Mesenchymal stem cell (in vitro differentiated cells and primary cell): ENCODE data around the gene QSOX2.

Source experiments
- DNase-seq: peaks from one replicate; pipeline ENCODE4 v3.0.0-alpha.2; 2013
- H2AFZ ChIP-seq: one replicate; pipeline ENCODE4 v1.6.1; 2013; ENCODE audit warnings: low read depth, mild to moderate bottlenecking, control low read depth, inconsistent platforms, low read length, moderate library complexity
- H2AK5ac ChIP-seq: 2 replicates; pipeline ENCODE4 v1.6.1; 2013; ENCODE audit warnings: low read length, moderate library complexity, mild to moderate bottlenecking, inconsistent platforms; ENCODE audit not compliant: severe bottlenecking
- H2BK120ac ChIP-seq: one replicate; pipeline ENCODE4 v1.6.1; 2013; ENCODE audit warnings: low read depth, mild to moderate bottlenecking, inconsistent platforms, low read length, moderate library complexity
- H2BK12ac ChIP-seq, 2 experiments: one replicate each; pipeline ENCODE4 v1.6.1; 2013; ENCODE audit warnings: inconsistent platforms in 2 of 2, low read length in 2 of 2, mild to moderate bottlenecking in 2 of 2, moderate library complexity in 2 of 2, control low read depth in 1 of 2
- H2BK15ac ChIP-seq: one replicate; pipeline ENCODE4 v1.6.1; 2013; ENCODE audit warnings: mild to moderate bottlenecking, low read depth, inconsistent platforms; ENCODE audit not compliant: poor library complexity, severe bottlenecking
- H2BK5ac ChIP-seq: 2 replicates; pipeline ENCODE4 v1.6.1; 2013; ENCODE audit warnings: low read depth, mild to moderate bottlenecking, low read length, control low read depth, inconsistent platforms; ENCODE audit not compliant: poor library complexity, severe bottlenecking
- H3K14ac ChIP-seq, 2 experiments: one replicate each; pipeline ENCODE4 v1.6.1; 2013; ENCODE audit warnings: inconsistent platforms in 2 of 2, low read length in 2 of 2, control low read depth in 1 of 2, mild to moderate bottlenecking in 1 of 2, moderate library complexity in 1 of 2
- H3K18ac ChIP-seq, 2 experiments: one replicate each; pipeline ENCODE4 v1.6.1; 2013; ENCODE audit warnings: inconsistent platforms in 2 of 2, low read length in 2 of 2, control low read depth in 1 of 2, low read depth in 1 of 2, mild to moderate bottlenecking in 1 of 2
- H3K23ac ChIP-seq, 2 experiments: one replicate each; pipeline ENCODE4 v1.6.1; 2013; ENCODE audit warnings: inconsistent platforms in 2 of 2, low read length in 2 of 2, mild to moderate bottlenecking in 2 of 2, moderate library complexity in 2 of 2, control low read depth in 1 of 2
- H3K27ac ChIP-seq: 2 replicates; pipeline ENCODE4 v1.5.1; 2013; ENCODE audit warnings: mild to moderate bottlenecking, moderate library complexity, low read length, control low read depth, inconsistent platforms; ENCODE audit not compliant: poor library complexity, severe bottlenecking
- H3K27me3 ChIP-seq, 2 experiments: 2 replicates each; pipeline versions ENCODE4 v1.6.1 to v1.7.0; 2013; ENCODE audit warnings: low read length in 2 of 2, mild to moderate bottlenecking in 2 of 2, moderate library complexity in 2 of 2, control low read depth in 1 of 2, inconsistent platforms in 1 of 2; ENCODE audit not compliant: control insufficient read depth in 1 of 2, insufficient read depth in 1 of 2
- H3K36me3 ChIP-seq, 2 experiments: 2 replicates each; pipeline versions ENCODE4 v1.6.1 to v1.7.0; 2013; ENCODE audit warnings: low read length in 2 of 2, control low read depth in 1 of 2, inconsistent platforms in 1 of 2, low read depth in 1 of 2, mild to moderate bottlenecking in 1 of 2; ENCODE audit not compliant: insufficient read depth in 2 of 2, control insufficient read depth in 1 of 2
- H3K4ac ChIP-seq, 2 experiments: one replicate each; pipeline ENCODE4 v1.6.1; 2013; ENCODE audit warnings: inconsistent platforms in 2 of 2, low read length in 2 of 2, mild to moderate bottlenecking in 2 of 2, moderate library complexity in 2 of 2, control low read depth in 1 of 2, low read depth in 1 of 2
- H3K4me1 ChIP-seq: 2 replicates; pipeline ENCODE4 v1.6.1; 2013; ENCODE audit warnings: low read depth, low read length, control low read depth; ENCODE audit not compliant: control insufficient read depth, insufficient read depth
- H3K4me2 ChIP-seq: 2 replicates; pipeline ENCODE4 v1.6.1; 2013; ENCODE audit warnings: low read length, mild to moderate bottlenecking, inconsistent platforms; ENCODE audit not compliant: poor library complexity, severe bottlenecking
- H3K4me3 ChIP-seq, 2 experiments: 2 replicates each; pipeline versions ENCODE4 v1.5.1 to v1.7.0; 2013; ENCODE audit warnings: low read length in 2 of 2, mild to moderate bottlenecking in 2 of 2, control low read depth in 1 of 2, low read depth in 1 of 2; ENCODE audit not compliant: insufficient read depth in 1 of 2
- H3K79me1 ChIP-seq: replicated peaks from 2 replicates; pipeline ENCODE4 v1.6.1; 2013; ENCODE audit warnings: mild to moderate bottlenecking, control low read depth, low read length, inconsistent platforms; ENCODE audit not compliant: poor library complexity, severe bottlenecking
- H3K9ac ChIP-seq: 2 replicates; pipeline ENCODE4 v1.7.0; 2013; ENCODE audit warnings: mild to moderate bottlenecking, low read length, moderate library complexity
- H3K9me3 ChIP-seq: 2 replicates; pipeline ENCODE4 v1.7.0; 2013; ENCODE audit warnings: mild to moderate bottlenecking, low read length; ENCODE audit not compliant: control insufficient read depth
- H4K8ac ChIP-seq: one replicate; pipeline ENCODE4 v1.6.1; 2013; ENCODE audit warnings: inconsistent platforms, mild to moderate bottlenecking, low read length, moderate library complexity
- H4K91ac ChIP-seq: one replicate; pipeline ENCODE4 v1.6.1; 2013; ENCODE audit warnings: mild to moderate bottlenecking, low read length, inconsistent platforms
- WGBS: methylation state at CpG from one replicate; pipeline ENCODE4 v1.1.7; 2013; ENCODE audit warnings: mixed read lengths; 5-methylcytosine and 5-hydroxymethylcytosine counted together

Gene QSOX2

GRCh38 chr9:136275655-136276429, 30.2 kb upstream of the QSOX2 start:
- no peak overlapping the region for H3K27ac ChIP-seq
- no peak overlapping the region for H2BK15ac ChIP-seq
- H3K4me3 ChIP-seq = no peak overlapping the region
- no peak overlapping the region for H2AK5ac ChIP-seq
- H3K4me1 ChIP-seq = peaks cover 3% of the 10 kb centered on the region
- no peak overlapping the region for H2BK120ac ChIP-seq
- H3K79me1 ChIP-seq = no peaks in the 10 kb centered on the region
- peaks cover 52 to 72% of the 10 kb centered on the region in 2 experiments for H3K27me3 ChIP-seq
- 78% methylated on average over 21 of the region's 21 CpGs for WGBS
- no peak overlapping the region for H3K14ac ChIP-seq
- no peak overlapping the region for H4K8ac ChIP-seq
- no peak overlapping the region for H2BK12ac ChIP-seq
- no peak overlapping the region for H3K4me2 ChIP-seq
- H2BK5ac ChIP-seq = no peak overlapping the region
- no peak overlapping the region for H3K18ac ChIP-seq
- H2AFZ ChIP-seq = no peak overlapping the region
- H3K4ac ChIP-seq = no peak overlapping the region
- no peak for DNase-seq
- peaks cover 15% of the 10 kb centered on the region for H3K9me3 ChIP-seq
- peak overlapping the region; percentile 88 for H4K91ac ChIP-seq
- H3K9ac ChIP-seq = no peak overlapping the region
- H3K23ac ChIP-seq = peak overlapping the region in 1 of 2 experiments; percentile 28
- peaks cover 0 to 4% of the 10 kb centered on the region in 2 experiments for H3K36me3 ChIP-seq

DNA sequence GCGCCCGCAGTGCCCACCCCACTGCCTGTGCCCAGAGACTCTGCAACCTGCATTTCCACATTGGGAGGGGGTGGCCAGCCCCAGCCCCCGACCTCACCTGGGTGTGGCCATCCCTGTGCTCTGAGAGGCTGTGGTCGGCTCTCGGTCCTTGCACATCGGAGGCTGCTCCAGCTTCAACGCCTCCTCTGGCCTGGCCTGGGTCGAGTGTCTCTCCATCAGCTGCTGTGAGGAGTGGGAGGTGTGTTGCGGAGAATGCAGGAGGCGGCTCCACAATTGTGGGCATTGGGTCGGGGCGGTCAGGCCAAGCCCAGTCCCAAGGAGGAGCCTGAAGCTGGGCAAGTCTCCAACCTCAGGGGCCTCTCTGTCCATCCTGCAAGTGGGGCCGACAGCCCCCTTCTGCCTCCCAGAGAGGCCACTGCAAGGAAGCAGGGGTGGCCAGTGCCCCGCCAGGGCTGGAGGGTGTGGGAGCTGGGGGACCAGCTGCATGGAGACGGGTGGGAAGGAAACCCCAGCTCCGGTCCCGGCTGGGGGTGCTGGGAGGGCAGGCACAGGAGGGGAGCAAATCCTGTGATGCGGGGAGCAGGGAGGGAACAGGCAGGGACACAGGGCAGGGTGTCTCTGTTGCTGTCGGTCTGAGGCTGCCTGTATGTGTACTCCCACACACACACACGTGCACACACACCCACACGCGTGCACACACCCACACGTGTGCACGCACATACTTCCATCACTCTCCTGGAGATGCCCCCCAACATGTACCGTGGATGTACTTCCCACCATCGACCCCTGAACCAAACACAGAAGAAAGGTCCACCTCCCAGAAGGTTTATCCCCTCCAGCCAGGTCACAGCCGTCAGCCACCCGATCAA, 29.4 kb upstream of the QSOX2 start:
- no peak overlapping the region for H3K18ac ChIP-seq

GRCh38 chr9:136273921-136274785, 28.5 kb upstream of the QSOX2 start:
- no peak overlapping the region for H2BK120ac ChIP-seq
- 86% methylated on average over 28 of the region's 28 CpGs for WGBS
- no peak overlapping the region for H3K27ac ChIP-seq
- H2AFZ ChIP-seq = no peak overlapping the region
- H3K18ac ChIP-seq = no peak overlapping the region
- peaks cover 40 to 67% of the 10 kb centered on the region in 2 experiments for H3K27me3 ChIP-seq
- no peak overlapping the region for H2BK12ac ChIP-seq
- no peak overlapping the region for H4K91ac ChIP-seq
- no peak overlapping the region for H3K4ac ChIP-seq
- H3K23ac ChIP-seq = no peak overlapping the region
- H3K4me2 ChIP-seq = no peak overlapping the region
- no peak overlapping the region for H3K9ac ChIP-seq
- peaks cover 8% of the 10 kb centered on the region for H3K9me3 ChIP-seq
- H3K4me3 ChIP-seq = no peak overlapping the region
- H3K36me3 ChIP-seq = peaks cover 0 to 4% of the 10 kb centered on the region in 2 experiments
- no peak overlapping the region for H2BK15ac ChIP-seq
- H3K79me1 ChIP-seq = no peaks in the 10 kb centered on the region
- H3K4me1 ChIP-seq = peaks cover 3% of the 10 kb centered on the region
- H2AK5ac ChIP-seq = no peak overlapping the region
- no peak overlapping the region for H3K14ac ChIP-seq
- no peak overlapping the region for H2BK5ac ChIP-seq
- no peak for DNase-seq
- H4K8ac ChIP-seq = no peak overlapping the region

More for the DNA sequence above, 29.4 kb upstream of the QSOX2 start:
- Histone ChIP-seq H3K4ac (no peak overlapping the region), H3K4me1 (peaks cover 3% of the 10 kb centered on the region), H3K23ac (peak overlapping the region in 1 of 2 experiments; percentile 28), H2BK15ac (no peak overlapping the region), H3K36me3 (peaks cover 0 to 4% of the 10 kb centered on the region in 2 experiments), H4K91ac (peak overlapping the region; percentile 88), H3K9me3 (peaks cover 15% of the 10 kb centered on the region), H3K4me2 (no peak overlapping the region), H3K9ac (no peak overlapping the region), H3K27ac (no peak overlapping the region), H4K8ac (no peak overlapping the region), H3K4me3 (no peak overlapping the region), H2BK5ac (no peak overlapping the region), H2BK120ac (no peak overlapping the region), H3K79me1 (no peaks in the 10 kb centered on the region), H2AK5ac (no peak overlapping the region), H2BK12ac (no peak overlapping the region), H3K14ac (peak overlapping the region in 1 of 2 experiments; percentile 58), H3K27me3 (peaks cover 48 to 69% of the 10 kb centered on the region in 2 experiments), H2AFZ (no peak overlapping the region)
- no peak for DNase-seq
- WGBS = 81% methylated on average over 25 of the region's 28 CpGs
